Effector CD4-positive, alpha-beta T cell (primary cell): ENCODE results near the gene FOXA3. TPM values are rescaled to one million over a fixed set of nuclear protein-coding genes. Genes with fewer than 3 reads are reported as not detected.
A peak's percentile ranks its signal among the peaks of the same experiment; 100 is the strongest.

Source experiments
- DNase-seq: peaks from one replicate; pipeline ENCODE4 v3.0.0-alpha.2; 2020
- total RNA-seq: gene quantifications from one replicate; lab custom pipeline; 2026; lab: John Stamatoyannopoulos, UW

Gene FOXA3
- total RNA-seq: not detected

GRCh38 chr19:45863840-45864628 is at the start of gene FOXA3:
FOXA3 (plus strand) TSS chr19:45864326; CDS start chr19:45864457, 131 bp downstream.
- DNase-seq: peak; percentile 43

GRCh38 chr19:45814851-45815480 is 49.2 kb upstream of the FOXA3 start, which contains the start of gene RSPH6A:
RSPH6A (minus strand) TSS chr19:45815308; CDS start chr19:45815176, 132 bp downstream.
- DNase-seq: no peak

GRCh38 chr19:45815481-45816216 is 48.5 kb upstream of the FOXA3 start:
- no peak for DNase-seq

- DNase-seq: no peak
These were observed 47.7 kb upstream of the FOXA3 start for GRCh38 chr19:45816236-45817009.

- peak; percentile 95 for DNase-seq
These were observed 47.0 kb upstream of the FOXA3 start for GRCh38 chr19:45817010-45817724.

DNA sequence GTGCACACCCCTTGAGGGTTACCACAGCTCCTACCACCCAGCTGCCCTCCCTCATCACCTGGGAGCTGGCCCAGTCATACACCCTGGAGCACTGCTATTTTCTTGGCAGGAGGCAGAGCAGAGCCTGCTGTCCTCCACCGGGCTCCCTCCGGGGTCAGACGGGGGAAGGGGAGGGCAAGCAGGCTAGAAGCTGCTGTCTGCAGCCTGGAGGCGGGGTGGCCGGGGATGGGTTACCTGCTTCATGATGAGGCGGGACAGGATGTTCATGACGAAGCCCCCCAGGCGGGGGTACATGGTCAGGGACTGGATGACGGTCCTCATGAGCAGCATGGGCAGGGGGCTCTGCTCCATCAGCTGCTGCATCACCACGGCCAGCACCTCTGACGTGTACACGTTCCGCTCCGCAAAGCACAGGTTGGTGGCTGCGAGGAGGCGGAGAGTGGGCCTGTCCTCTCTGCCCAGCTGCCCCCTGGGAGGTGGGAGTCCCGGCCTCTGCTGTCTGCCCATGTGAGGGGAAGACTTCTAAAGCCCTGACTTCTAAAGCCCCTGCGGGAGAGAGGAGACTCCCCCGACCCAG is 46.3 kb upstream of the FOXA3 start:
- no peak for DNase-seq

DNA sequence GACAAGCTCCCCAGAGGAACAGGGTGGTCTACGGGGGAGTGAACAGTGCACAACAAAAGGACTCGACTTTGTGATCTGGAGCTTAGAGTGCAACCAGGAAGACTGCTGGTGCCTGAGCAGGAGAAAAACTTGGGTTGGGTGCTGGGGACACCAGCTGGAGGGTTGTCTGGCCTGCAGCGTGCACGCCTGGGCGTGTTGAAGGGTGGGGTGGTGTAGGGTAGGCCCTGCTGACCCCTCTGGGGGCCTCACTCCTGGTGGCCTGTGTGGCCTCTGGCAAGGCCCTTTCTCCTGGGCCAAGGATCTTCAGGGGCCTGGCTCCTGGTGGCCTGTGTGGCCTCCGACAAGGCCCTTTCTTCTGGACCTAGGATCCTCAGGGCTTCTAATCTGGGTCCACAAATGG is 44.4 kb upstream of the FOXA3 start:
- no peak for DNase-seq

GRCh38 chr19:45820413-45821102 is 43.6 kb upstream of the FOXA3 start:
- no peak for DNase-seq

GRCh38 chr19:45821103-45821521 is 43.0 kb upstream of the FOXA3 start:
- DNase-seq: no peak

DNA sequence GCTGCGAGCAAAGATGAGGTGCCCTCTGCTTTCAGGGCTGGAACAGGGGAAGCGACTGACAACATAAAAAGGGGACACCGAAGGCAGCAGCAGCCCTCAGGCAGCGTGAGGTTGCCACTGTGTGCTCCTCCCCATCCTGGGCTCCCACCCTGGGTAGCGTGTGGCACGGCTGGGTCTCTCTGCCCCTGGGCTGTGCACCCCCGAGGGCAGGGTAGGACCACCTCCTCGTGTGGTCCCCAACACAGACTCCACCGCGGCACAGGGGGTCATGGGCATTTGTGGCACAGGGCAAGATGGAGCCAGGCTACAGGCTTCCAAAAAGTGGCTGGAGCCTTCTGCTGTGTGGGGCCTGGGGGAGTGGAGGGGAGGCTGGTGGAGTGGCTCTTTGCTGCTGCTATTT is 42.6 kb upstream of the FOXA3 start:
- DNase-seq: no peak

DNA sequence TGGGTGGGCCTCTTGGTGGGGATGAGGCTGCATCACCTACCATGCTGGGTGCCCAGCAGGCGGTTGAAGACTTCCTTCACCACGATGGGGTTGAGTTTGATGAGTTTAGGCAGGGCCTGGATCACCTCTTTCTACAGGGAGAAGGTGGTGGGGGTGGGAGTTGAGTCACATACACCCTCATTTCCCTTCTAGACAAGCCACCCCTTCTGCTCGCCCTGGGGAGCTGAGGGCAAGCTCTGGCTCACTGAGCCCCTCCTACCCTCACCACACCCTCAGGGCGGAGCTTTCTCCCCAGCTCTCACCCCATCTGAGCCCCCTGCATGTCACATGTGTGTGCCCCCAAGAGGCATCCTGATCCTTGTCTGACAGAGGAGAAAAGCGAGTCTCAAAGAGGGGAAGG is 41.4 kb upstream of the FOXA3 start:
- DNase-seq: no peak

DNA sequence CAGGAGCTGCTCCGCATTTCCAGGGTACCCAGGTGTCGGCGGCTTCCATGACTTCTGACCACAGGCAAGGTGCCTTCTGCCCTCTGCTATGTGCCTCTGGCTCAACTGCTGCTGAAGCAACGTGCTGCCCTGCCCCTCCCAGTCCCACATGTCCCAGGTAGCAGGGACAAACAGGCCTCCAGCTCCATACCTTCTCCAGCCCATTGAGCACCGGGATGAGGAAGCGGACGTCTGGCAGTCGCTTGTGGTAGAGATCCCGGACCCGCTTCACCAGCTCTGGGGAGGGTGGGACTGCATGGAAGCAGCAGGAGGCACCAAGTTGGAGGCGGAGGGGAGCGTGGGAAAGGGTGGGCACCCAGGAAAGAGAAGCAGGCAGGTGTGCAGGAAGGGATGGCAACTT is 40.9 kb upstream of the FOXA3 start:
- DNase-seq: no peak

DNA sequence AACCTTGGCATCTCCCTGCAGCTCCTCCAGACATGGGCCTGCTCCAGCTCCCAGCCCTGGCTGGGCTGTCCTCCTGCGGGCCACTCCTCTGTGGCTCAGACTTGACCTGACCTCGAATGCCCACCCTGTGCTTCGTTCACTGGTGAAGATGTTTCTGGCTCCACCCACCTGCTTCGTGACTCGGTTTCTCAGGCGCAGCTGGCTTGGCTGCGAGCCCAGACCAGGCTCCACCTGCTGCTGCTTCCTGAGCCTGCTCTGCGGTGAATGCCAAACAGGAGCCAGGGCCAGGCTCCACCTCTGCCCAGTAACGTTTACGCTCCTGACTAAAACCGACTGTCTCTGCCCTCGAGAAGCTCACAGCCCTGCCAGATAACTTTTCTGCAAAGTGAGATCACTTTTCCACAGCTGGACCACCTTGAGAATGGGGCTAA is 40.1 kb upstream of the FOXA3 start:
- no peak for DNase-seq

DNA sequence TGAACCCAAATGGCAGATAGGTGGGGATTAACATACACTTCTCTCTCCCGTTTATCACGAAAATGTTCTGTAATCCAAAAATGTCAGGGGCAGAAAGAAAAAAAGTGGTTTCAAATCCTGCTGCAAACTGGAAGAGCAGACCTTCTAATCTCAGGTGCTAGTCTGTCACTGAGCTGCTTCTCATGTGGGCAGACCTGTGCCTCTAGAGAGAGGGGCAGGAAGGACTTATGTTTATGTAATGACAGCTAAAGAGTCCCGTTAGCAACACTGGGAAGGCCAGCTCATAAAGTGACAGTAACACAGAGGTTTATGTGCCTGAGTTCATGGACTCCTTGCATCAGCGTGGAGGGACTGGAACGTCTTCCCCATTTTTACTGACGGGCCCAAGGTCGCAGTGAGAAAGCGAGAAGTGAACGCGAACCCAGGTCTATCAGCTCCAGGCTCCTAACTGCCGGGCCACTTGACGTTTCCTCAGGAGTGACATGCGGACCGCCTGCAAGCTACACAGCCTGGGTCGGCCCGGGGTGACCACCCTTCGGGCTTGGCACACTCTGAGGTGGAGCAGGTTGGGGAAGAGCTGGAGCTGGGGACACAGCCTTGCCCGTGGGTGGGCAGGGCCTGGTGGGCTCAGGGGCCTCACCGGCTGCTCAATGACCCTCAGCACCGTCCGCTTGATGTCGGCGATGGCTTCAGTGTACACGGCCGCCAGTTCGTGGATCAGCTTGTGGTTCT is 39.4 kb upstream of the FOXA3 start:
- DNase-seq: no peak

DNA sequence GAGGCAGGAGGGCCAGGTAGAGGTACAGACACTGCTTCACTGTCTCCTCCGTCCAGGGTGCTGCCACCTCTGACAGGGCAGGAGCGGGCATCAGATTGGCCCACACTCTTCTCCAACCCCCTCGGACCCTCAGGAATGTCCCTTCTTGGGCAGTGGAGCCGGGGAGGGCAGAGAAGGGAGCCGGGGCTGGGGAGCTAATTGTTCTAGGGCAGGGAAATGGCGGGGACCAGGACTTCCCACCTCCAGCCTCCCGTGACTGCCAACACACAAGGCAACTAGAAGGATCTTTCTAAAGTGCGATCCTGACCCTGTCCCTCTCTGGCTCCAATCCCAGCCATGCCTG is 38.9 kb upstream of the FOXA3 start:
- no peak for DNase-seq

DNA sequence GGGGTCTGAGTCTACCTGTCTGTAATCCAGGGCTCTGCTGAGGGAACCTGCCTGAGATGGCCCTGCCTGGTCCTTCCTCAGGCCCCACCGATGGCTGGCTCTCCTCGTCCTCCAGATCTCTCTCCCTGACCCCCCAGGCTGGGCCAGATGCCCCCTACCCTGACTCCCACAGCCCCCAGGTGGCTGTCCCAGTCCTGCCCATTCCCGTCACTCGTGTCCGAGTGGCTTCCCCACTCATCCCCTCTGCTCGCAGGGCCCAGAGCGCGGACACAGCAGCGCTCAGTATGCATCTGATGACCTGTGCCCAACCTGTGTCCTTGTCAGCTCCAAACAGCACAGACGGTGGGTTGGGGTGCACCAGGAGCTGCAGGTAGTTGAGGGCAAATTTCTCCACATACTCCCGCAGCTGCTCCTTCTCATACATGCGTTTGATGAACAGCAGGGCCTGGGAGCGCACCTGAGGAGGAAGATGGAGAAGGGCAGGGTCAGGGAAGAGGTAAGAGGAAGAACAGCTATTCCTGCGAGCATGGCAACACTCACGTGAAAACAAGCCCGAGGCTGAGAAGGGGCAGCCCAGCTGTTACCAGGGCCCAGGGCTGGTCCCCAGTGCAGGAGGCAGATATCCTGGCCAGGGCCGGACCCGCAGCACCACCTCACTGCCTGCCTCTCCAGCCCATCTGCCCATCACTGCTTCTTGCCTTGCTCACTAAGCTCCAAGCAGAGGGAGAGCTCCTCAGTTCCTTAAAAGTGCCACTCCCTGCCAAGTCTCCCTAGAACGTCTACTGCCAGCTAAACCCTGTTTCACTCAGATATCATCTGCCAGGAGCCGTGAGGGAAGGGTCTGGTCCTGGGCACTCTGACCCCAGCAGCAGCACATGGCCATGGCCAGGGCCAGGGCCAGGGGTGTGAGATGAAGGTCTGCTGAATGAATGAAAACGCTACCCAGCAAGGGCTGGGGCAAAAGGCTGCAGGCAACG is 37.9 kb upstream of the FOXA3 start:
- no peak for DNase-seq

DNA sequence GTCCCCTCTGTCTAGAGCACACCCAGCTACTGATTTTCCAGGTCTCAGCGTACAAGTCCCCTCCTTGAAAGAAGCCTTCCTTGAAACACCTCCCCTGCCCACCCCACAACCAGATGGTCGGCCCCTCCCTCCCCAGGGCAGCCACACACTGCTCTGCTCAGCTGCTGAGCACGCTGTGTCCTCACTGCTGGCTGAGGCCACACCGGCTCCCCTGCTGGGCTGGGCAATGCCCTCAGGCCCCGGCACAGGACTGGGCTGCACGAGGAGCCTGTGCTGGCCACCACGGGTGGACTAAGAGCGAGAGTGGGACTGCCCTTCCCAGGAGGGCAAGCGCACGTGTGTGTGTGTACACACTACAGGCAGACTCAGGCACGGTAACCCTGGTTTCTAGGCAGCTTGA is 37.2 kb upstream of the FOXA3 start:
- no peak for DNase-seq

GRCh38 chr19:45827459-45828093 is 36.5 kb upstream of the FOXA3 start:
- no peak for DNase-seq

GRCh38 chr19:45828523-45828922 is 35.6 kb upstream of the FOXA3 start:
- DNase-seq: no peak
